ENCODE measurements around the gene ADGRV1.
A peak's percentile ranks its signal among the peaks of the same experiment; 100 is the strongest.
"Not testable (repeated sequence)": the region's sequence is repeated elsewhere in the genome, so short reads cannot be mapped to it uniquely, and the experiment has no call there.

Gene ADGRV1

GRCh38 chr5:90813392-90813791 lies 254.8 kb downstream of the ADGRV1 start:
- no peak for DNase-seq

- not testable (repeated sequence) for DNase-seq
These were observed 263.5 kb downstream of the ADGRV1 start for GRCh38 chr5:90822062-90822461.

GRCh38 chr5:90824436-90824835 lies 265.8 kb downstream of the ADGRV1 start:
- no peak for DNase-seq

GRCh38 chr5:90830058-90830457 lies 271.5 kb downstream of the ADGRV1 start:
- DNase-seq, result no peak

GRCh38 chr5:90833753-90834152 lies 275.2 kb downstream of the ADGRV1 start:
- no peak for DNase-seq

GRCh38 chr5:90834711-90835110 lies 276.1 kb downstream of the ADGRV1 start:
- DNase-seq, result no peak

- no peak for DNase-seq
These were observed 284.8 kb downstream of the ADGRV1 start for GRCh38 chr5:90843443-90843842.

- DNase-seq, result no peak
These were observed 286.3 kb downstream of the ADGRV1 start for GRCh38 chr5:90844931-90845330.

GRCh38 chr5:90845723-90846554 lies 287.3 kb downstream of the ADGRV1 start:
- DNase-seq, result no peak

GRCh38 chr5:90847606-90848005 lies 289.0 kb downstream of the ADGRV1 start:
- not testable (repeated sequence) for DNase-seq

GRCh38 chr5:90849939-90850338 lies 291.3 kb downstream of the ADGRV1 start:
- no peak for DNase-seq

GRCh38 chr5:90852531-90852930 lies 293.9 kb downstream of the ADGRV1 start:
- DNase-seq, result no peak

- DNase-seq, result no peak
These were observed 295.2 kb downstream of the ADGRV1 start for GRCh38 chr5:90853750-90854149.

- peak in 1 of 2 donors; percentile 29 for DNase-seq
These were observed 295.6 kb downstream of the ADGRV1 start for GRCh38 chr5:90854169-90854568.

- DNase-seq, result no peak
These were observed 296.9 kb downstream of the ADGRV1 start for GRCh38 chr5:90855296-90856010.

- no peak for DNase-seq
These were observed 303.4 kb downstream of the ADGRV1 start for GRCh38 chr5:90861843-90862586.

- no peak for DNase-seq
These were observed 306.6 kb downstream of the ADGRV1 start for GRCh38 chr5:90865180-90865579.

- peak in 1 of 2 donors; percentile 53 for DNase-seq
These were observed 307.7 kb downstream of the ADGRV1 start for GRCh38 chr5:90866333-90866732.

GRCh38 chr5:90866915-90867731 lies 308.5 kb downstream of the ADGRV1 start:
- no peak for DNase-seq

GRCh38 chr5:90868799-90869198 lies 310.2 kb downstream of the ADGRV1 start:
- DNase-seq, result no peak

- DNase-seq, result peak; percentile 63 to 81
These were observed 312.9 kb downstream of the ADGRV1 start for GRCh38 chr5:90871391-90871991.

GRCh38 chr5:90873033-90873517 lies 314.5 kb downstream of the ADGRV1 start:
- no peak for DNase-seq
